GM10248 (cell line): ENCODE measurements around the gene MEG3.

ENCODE experiments used
- CTCF ChIA-PET: fragments of 300-600 bp; sonication (Branson Sonifier 250); formaldehyde crosslinking; extraction: SDS; loops from one replicate; lab custom pipeline; 2021; ENCODE audit warnings: antibody characterized with exemption; lab: Yijun Ruan, JAX
- POLR2A ChIA-PET: fragments of 350-650 bp; sonication (Branson Sonifier 250); formaldehyde crosslinking; extraction: SDS; loops from one replicate; lab custom pipeline; 2020; ENCODE audit warnings: antibody characterized with exemption; lab: Yijun Ruan, JAX
- DNase-seq: peaks from one replicate; pipeline ENCODE4 v3.0.0; 2012; ENCODE audit errors: extremely low spot score
- CTCF ChIP-seq: IDR thresholded peaks from 2 replicates; pipeline ENCODE4 v1.5.1; 2012; ENCODE audit warnings: mild to moderate bottlenecking, low read depth; ENCODE audit errors: extremely low read depth, missing control alignments, control extremely low read depth

Gene MEG3

GRCh38 chr14:100862277-100862676, 36.4 kb downstream of the MEG3 start:
- no peak for DNase-seq
- CTCF ChIA-PET = interaction anchor here (1.0 kb wide), 1 partner anchor 11 kb away, joined by 3 read pairs; no protein-coding TSS in a partner anchor
- POLR2A ChIA-PET = no interaction called here
- TF ChIP-seq CTCF = no peak

GRCh38 chr14:100862793-100863192, 36.9 kb downstream of the MEG3 start:
- POLR2A ChIA-PET = no interaction called here
- no peak for TF ChIP-seq CTCF
- DNase-seq = no peak
- CTCF ChIA-PET = interaction anchor here (1.0 kb wide), 1 partner anchor 12 kb away, joined by 3 read pairs; no protein-coding TSS in a partner anchor

GRCh38 chr14:100864206-100864605, 38.3 kb downstream of the MEG3 start:
- CTCF ChIA-PET = interaction anchor here (1.0 to 2.8 kb wide), 3 partner anchors 10 to 42 kb away, joined by 3 to 15 read pairs (median 8); no protein-coding TSS in a partner anchor
- no peak for DNase-seq
- TF ChIP-seq CTCF = no peak
- POLR2A ChIA-PET = no interaction called here

GRCh38 chr14:100864960-100865681, 39.2 kb downstream of the MEG3 start:
- DNase-seq = no peak
- ChIA-PET CTCF (interaction anchor here (1.0 to 2.8 kb wide), 3 partner anchors 11 to 43 kb away, joined by 3 to 15 read pairs (median 8); no protein-coding TSS in a partner anchor), POLR2A (no interaction called here)
- TF ChIP-seq CTCF = no peak

- ChIA-PET POLR2A (no interaction called here), CTCF (interaction anchor here (2.8 kb wide), 1 partner anchor 12 kb away, joined by 15 read pairs; no protein-coding TSS in a partner anchor)
- TF ChIP-seq CTCF = no peak
- no peak for DNase-seq
Observed at GRCh38 chr14:100865682-100866591, 40.0 kb downstream of the MEG3 start.
